ENCODE data around the gene TMIGD2. TPM values are rescaled to one million over a fixed set of nuclear protein-coding genes. Genes with fewer than 3 reads are reported as not detected.
"Not testable (repeated sequence)": the region's sequence is repeated elsewhere in the genome, so short reads cannot be mapped to it uniquely, and the experiment has no call there.

Gene TMIGD2
- polyA plus RNA-seq, 3 donors: 0.26 TPM; not detected in 2

DNA sequence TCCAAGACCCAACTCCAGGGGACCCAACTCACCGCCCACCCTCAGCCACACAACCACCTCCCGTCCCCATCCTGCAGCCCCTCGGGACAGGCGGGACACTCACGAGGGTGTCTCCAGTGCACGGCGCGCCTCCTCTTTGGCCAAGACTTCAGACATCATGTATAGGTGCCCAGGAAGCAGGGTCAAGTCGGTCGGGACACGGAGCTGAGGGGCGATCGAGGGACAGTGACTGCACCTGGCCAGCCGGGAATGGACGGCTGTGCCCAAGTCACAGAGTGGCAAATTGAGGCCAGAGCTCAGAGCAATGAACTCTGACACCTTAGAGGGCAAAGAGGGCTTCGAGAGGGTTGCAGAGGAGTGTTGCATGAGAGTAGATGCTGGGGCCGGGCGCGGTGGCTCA, 27.7 kb upstream of the TMIGD2 start:
- DNase-seq: no peak
- no peak overlapping the region for H3K27ac Mint-ChIP-seq
- no peak overlapping the region for H3K4me2 ChIP-seq (replicated peaks; ENCODE audit: extremely low read depth, low read length, poor library complexity, severe bottlenecking)
- intact Hi-C loops (cut with micrococcal nuclease): loop anchor here in 1 of 2 donors (2.0 to 10.0 kb wide), 3 partner anchors 13 to 345 kb away; partner anchors contain the start of genes MPND, MYDGF and YJU2
- no peaks in the 10 kb centered on the region for H4K20me1 ChIP-seq (ENCODE audit: insufficient read depth, low read length)
- TF ChIP-seq, protein P1, sequence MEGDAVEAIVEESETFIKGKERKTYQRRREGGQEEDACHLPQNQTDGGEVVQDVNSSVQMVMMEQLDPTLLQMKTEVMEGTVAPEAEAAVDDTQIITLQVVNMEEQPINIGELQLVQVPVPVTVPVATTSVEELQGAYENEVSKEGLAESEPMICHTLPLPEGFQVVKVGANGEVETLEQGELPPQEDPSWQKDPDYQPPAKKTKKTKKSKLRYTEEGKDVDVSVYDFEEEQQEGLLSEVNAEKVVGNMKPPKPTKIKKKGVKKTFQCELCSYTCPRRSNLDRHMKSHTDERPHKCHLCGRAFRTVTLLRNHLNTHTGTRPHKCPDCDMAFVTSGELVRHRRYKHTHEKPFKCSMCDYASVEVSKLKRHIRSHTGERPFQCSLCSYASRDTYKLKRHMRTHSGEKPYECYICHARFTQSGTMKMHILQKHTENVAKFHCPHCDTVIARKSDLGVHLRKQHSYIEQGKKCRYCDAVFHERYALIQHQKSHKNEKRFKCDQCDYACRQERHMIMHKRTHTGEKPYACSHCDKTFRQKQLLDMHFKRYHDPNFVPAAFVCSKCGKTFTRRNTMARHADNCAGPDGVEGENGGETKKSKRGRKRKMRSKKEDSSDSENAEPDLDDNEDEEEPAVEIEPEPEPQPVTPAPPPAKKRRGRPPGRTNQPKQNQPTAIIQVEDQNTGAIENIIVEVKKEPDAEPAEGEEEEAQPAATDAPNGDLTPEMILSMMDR (IDR thresholded peaks at IDR 0.05): no peak
- peaks cover 3% of the 10 kb centered on the region in 2 donors for H3K36me3 Mint-ChIP-seq
- H3K9ac ChIP-seq (ENCODE audit: insufficient read depth, low read length, poor library complexity, severe bottlenecking): no peak overlapping the region
- peaks cover 2 to 28% of the 10 kb centered on the region in 2 donors for H3K27me3 ChIP-seq (ENCODE audit: control insufficient read depth in 2 of 2, insufficient read depth in 2 of 2, low read length in 2 of 2)
- H3K4me3 Mint-ChIP-seq: no peak overlapping the region
- no peaks in the 10 kb centered on the region for H3K36me3 ChIP-seq (replicated peaks in 1 of 2; ENCODE audit: control insufficient read depth in 1 of 2, insufficient read depth in 2 of 2, low read length in 2 of 2)
- no peak overlapping the region for H3K27ac ChIP-seq (ENCODE audit: low read depth in 1 of 2, low read length in 2 of 2)
- peaks cover 28 to 42% (median 41%) of the 10 kb centered on the region in 3 donors for H3K27me3 Mint-ChIP-seq (ENCODE audit: low read depth in 3 of 3)
- 98% methylated on average over 15 of the region's 19 CpGs for WGBS (ENCODE audit: insufficient coverage)
- H3K4me1 Mint-ChIP-seq: peaks cover 30% of the 10 kb centered on the region
- H3K4me1 ChIP-seq (ENCODE audit: control insufficient read depth in 1 of 2, insufficient read depth in 2 of 2, low read length in 2 of 2): peaks cover 23 to 26% of the 10 kb centered on the region in 2 donors
- H3K4me3 ChIP-seq (replicated peaks in 1 of 3; ENCODE audit: low read depth in 2 of 3, low read length in 3 of 3): no peak overlapping the region
- H3K9me3 Mint-ChIP-seq: peaks cover 13 to 26% (median 17%) of the 10 kb centered on the region in 7 donors
- H3K79me2 ChIP-seq (ENCODE audit: insufficient read depth, low read length): no peaks in the 10 kb centered on the region
- no peak overlapping the region for H2AFZ ChIP-seq (ENCODE audit: insufficient read depth, low read depth, low read length, poor library complexity, severe bottlenecking)
- peaks cover 0 to 15% of the 10 kb centered on the region in 2 donors for H3K9me3 ChIP-seq (replicated peaks in 1 of 2; ENCODE audit: control insufficient read depth in 1 of 2, insufficient read depth in 1 of 2, low read length in 2 of 2)

DNA sequence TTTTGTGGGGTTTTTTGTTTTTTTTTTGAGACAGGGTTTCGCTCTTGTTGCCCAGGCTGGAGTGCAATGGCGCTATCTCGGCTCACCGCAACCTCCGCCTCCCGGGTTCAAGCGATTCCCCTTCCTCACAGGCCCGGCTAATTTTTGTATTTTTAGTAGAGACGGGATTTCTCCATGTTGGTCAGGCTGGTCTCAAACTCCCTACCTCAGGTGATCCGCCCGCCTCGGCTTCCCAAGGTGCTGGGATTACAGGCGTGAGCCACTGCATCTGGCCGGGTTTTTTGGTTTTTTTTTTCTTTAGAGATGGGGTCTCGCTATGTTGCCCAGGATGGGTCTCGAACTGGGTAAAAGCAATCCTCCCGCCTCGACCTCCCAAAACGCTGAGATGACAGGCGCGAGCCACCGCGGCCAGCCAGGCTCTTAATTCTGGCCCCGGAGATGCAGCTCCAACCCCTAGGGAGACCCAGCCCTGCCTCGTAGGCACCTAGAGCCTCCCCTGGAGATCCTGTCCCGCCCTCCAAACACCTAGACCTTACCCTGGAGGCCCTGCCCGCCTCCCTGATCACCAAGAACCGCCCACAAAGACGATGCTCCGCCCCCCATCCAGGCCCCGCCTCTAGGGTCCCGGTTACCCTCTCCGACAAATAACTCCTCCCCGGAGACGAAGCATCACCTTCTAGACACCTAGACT, 26.9 kb upstream of the TMIGD2 start:
- peaks cover 8 to 26% (median 17%) of the 10 kb centered on the region in 7 donors for H3K9me3 Mint-ChIP-seq
- not testable (repeated sequence) for DNase-seq; H4K20me1 ChIP-seq (ENCODE audit: insufficient read depth, low read length); H3K79me2 ChIP-seq (ENCODE audit: insufficient read depth, low read length); H3K36me3 ChIP-seq (replicated peaks in 1 of 2; ENCODE audit: control insufficient read depth in 1 of 2, insufficient read depth in 2 of 2, low read length in 2 of 2); H3K27ac ChIP-seq (ENCODE audit: low read depth in 1 of 2, low read length in 2 of 2); H3K36me3 Mint-ChIP-seq
- H3K27ac Mint-ChIP-seq: peak overlapping the region in 1 of 7 donors; percentile 36
- peak overlapping the region; percentile 73 to 85 for H3K4me3 Mint-ChIP-seq
- peaks cover 28 to 45% (median 41%) of the 10 kb centered on the region in 3 donors for H3K27me3 Mint-ChIP-seq (ENCODE audit: low read depth in 3 of 3)
- peak overlapping the region; percentile 77 for H3K4me2 ChIP-seq (replicated peaks; ENCODE audit: extremely low read depth, low read length, poor library complexity, severe bottlenecking)
- peaks cover 23 to 26% of the 10 kb centered on the region in 2 donors for H3K4me1 ChIP-seq (ENCODE audit: control insufficient read depth in 1 of 2, insufficient read depth in 2 of 2, low read length in 2 of 2)
- peak overlapping the region; percentile 79 for H2AFZ ChIP-seq (ENCODE audit: insufficient read depth, low read depth, low read length, poor library complexity, severe bottlenecking)
- 54% methylated on average over 24 of the region's 35 CpGs for WGBS (ENCODE audit: insufficient coverage)
- peaks cover 0 to 15% of the 10 kb centered on the region in 2 donors for H3K9me3 ChIP-seq (replicated peaks in 1 of 2; ENCODE audit: control insufficient read depth in 1 of 2, insufficient read depth in 1 of 2, low read length in 2 of 2)
- intact Hi-C loops (cut with micrococcal nuclease): loop anchor here (1.0 to 10.0 kb wide), 3 partner anchors 13 to 346 kb away; partner anchors contain the start of genes MPND (in 1 of the 2) and MYDGF (in 1 of the 2)
- H3K4me1 Mint-ChIP-seq: peaks cover 30% of the 10 kb centered on the region
- peaks cover 2 to 28% of the 10 kb centered on the region in 2 donors for H3K27me3 ChIP-seq (ENCODE audit: control insufficient read depth in 2 of 2, insufficient read depth in 2 of 2, low read length in 2 of 2)
- H3K4me3 ChIP-seq (replicated peaks in 1 of 3; ENCODE audit: low read depth in 2 of 3, low read length in 3 of 3): peak overlapping the region in 2 of 3 experiments; percentile 27 to 65
- H3K9ac ChIP-seq (ENCODE audit: insufficient read depth, low read length, poor library complexity, severe bottlenecking): peak overlapping the region; percentile 40

Measured in CD14-positive monocyte (primary cell).